Stimulated activated CD4-positive, alpha-beta T cell treated with anti-CD3 and anti-CD28 coated beads, Interleukin-15, amount 100 ng/mL, for 1 hour (primary cell): ENCODE results near the gene CHST12.

Experiments used
- DNase-seq, 2 donors: peaks; one replicate each; pipeline ENCODE4 v3.0.0-alpha.2; 2020; ENCODE audit warnings: low read depth in 1 of 2, low spot score in 1 of 2

The CHST12 gene

GRCh38 chr7:2477447-2478398, 74.3 kb downstream of the CHST12 start:
- DNase-seq = peak; percentile 38 to 40

- no peak for DNase-seq
Observed at GRCh38 chr7:2478399-2478785, 75.0 kb downstream of the CHST12 start.

- DNase-seq = no peak
Observed at GRCh38 chr7:2478800-2479199, 75.4 kb downstream of the CHST12 start.

- no peak for DNase-seq
Observed at GRCh38 chr7:2479276-2480069, 76.1 kb downstream of the CHST12 start.

DNA sequence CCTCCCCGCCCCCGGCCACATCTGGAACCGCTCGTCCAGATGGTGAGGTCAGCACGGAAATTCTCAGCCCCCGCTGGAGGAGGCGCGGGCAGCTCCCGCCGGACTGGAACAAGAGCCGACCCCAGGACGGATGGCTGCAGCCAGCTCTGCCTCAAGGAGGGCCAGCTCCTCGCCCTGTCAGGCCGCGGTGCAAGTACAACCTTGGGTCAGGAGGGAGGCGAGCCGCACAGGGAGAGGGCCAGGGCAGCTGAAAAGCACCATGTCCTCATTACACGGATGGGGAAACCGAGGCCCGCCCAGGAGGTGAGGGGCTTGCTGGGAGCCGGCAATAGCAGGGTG, 76.6 kb downstream of the CHST12 start:
- DNase-seq = no peak

- no peak for DNase-seq
Observed at GRCh38 chr7:2481195-2481594, 77.8 kb downstream of the CHST12 start.

DNA sequence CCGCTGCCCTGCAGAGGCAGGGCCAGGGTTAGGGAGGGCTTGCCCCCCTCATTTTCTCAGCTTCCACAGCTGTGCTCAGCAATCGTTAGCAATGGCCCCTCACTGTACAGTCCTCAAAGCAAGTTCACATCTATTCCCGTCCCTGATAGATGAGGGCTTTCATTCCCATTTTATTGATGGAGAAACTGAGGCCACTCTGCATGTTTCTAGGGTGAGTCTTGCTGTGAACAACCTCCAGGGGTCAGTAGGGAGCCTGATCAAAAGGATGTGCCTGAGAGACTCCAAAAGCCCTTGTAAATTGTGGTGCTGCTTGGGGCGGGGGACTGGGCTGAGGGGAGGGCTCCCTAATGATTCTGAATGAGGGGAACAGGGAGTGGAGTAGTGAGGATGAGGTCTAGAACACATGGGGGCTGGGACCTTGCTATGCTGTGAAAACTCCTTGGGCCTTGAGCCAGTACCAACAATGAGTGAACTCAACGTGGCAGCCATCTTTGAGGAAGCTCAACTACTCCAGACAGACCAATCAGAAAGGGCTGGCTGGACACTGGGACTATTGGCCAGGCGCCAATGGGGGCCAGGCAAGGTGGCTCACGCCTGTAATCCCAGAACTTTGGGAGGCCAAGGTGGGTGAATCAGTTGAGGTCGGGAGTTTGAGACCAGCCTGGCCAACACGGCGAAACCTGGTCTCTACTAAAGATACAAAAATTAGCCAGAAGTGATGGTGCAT, 79.5 kb downstream of the CHST12 start:
- no peak for DNase-seq

- no peak for DNase-seq
Observed at GRCh38 chr7:2483494-2483893, 80.1 kb downstream of the CHST12 start.

DNA sequence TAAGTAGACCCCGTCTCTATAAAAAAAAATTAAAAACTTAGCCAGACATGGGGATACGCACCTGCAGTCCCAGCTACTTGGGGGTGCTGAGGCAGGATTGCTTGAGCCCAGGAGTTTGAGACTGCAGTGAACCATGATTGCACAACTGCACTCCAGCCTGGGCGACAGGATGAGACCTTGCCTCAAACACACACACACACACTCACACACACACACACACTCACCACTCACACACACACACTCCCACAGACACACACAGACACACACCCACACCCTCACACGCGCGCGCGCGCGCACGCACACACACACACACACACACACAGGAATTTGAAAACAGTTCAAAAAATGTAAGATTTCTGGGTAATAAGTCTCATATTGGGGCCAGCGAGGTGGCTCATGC, 81.5 kb downstream of the CHST12 start:
- DNase-seq = no peak

GRCh38 chr7:2487586-2488271, 84.3 kb downstream of the CHST12 start:
- DNase-seq = no peak

DNA sequence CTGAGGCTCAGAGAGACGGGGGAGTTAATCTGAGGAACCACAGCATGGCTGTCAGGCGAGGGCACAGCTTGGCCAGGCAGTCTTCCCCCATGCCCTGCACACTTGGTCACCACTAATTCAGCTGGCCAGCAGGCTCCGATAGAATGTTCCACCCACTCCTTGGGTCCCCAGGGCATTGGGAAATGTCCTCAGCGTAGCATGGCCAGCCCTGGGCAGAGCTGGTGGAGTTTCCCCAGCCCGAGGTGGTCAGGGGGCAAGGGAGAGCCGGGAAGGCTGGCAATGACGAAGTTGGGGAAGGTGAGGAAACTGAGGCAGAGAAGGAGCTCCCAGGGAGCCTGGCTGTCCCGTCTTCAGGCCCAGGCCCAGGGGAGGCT, 84.8 kb downstream of the CHST12 start:
- no peak for DNase-seq

DNA sequence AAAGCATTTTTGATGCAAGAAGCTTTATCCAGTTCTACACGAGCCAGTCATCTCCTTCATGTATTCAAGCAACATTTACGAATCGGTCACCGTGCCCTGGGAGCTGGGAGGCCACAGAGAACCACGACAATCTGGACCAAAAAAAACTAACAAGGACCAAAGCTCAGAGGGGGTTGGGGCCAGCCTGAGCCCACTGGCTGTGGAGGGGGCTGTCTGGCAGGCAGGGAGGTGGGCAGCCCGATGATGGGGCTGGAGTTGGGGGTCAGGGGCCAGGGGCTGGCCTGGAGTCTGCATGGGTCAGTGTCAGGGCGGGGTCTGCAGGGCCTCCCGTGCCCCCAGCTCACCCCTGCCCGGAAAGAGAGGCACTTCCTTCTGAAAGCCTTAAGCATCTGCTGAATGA, 85.3 kb downstream of the CHST12 start:
- DNase-seq = no peak

DNA sequence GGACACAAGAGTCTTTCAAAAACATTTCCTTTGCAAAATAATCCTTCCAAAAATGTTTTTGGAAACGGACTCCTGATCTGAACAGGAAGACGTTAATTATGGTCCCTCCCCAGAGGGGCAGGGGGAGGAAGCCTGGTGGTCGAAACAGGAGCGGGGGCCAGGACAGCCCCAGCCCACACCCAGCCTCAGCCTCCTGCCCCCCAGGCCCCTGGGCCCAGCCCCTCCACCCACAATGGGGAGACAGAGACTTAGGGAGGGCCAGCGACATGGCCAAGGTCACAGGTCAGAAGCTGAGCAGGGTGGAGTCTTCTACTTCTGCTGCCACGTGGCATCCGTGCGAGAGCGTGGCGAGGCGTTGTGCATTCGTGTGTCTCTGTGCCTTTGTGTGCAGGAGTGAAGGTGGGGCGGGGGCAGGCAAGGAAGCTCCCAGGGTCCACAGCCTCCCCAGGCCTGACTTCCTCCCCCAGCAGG, 86.8 kb downstream of the CHST12 start:
- no peak for DNase-seq

GRCh38 chr7:2492038-2492437, 88.6 kb downstream of the CHST12 start:
- DNase-seq = no peak

DNA sequence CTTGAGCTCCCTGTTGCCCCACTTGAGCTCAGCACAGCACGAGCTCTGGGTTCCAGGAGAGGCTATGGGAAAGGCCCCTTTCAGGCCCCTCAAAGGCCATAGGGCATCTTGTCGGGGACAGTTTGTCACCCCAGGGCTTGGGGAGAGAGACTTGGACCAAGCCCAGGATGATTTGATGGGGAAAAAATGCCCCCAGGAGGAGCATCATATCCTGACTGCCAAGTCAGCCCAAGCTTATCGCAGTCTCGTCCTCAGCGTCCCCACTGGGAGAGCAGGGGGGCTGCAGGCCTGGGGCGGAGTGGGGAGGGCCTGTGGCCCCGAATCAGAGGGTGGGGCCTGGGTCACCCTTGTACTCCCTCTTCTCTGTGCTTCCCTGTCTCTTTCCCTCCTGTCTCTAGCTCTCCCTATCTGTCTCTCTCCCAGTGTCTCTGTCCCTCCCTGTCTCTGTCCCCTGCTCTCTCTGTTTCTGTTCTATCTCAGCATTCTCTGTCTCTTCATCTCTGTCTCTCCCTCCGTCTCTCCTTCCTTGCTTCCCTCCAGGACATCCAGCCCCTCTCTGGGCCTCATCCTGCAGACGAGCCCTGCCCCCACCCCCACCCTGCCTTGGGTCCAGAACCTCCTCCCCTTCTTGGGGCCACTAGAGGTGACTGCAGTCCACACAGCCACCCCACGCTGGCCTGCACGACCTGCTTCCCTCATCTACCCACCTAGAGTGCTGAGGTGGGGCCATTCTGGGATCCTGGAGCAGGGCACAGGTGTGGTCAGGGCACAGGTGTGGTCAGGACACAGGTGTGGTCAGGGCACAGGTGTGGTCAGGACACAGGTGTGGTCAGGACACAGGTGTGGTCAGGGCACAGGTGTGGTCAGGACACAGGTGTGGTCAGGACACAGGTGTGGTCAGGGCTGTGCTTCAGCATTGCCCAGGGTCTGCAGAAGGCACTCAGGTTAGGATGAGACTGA, 90.1 kb downstream of the CHST12 start:
- DNase-seq = no peak

DNA sequence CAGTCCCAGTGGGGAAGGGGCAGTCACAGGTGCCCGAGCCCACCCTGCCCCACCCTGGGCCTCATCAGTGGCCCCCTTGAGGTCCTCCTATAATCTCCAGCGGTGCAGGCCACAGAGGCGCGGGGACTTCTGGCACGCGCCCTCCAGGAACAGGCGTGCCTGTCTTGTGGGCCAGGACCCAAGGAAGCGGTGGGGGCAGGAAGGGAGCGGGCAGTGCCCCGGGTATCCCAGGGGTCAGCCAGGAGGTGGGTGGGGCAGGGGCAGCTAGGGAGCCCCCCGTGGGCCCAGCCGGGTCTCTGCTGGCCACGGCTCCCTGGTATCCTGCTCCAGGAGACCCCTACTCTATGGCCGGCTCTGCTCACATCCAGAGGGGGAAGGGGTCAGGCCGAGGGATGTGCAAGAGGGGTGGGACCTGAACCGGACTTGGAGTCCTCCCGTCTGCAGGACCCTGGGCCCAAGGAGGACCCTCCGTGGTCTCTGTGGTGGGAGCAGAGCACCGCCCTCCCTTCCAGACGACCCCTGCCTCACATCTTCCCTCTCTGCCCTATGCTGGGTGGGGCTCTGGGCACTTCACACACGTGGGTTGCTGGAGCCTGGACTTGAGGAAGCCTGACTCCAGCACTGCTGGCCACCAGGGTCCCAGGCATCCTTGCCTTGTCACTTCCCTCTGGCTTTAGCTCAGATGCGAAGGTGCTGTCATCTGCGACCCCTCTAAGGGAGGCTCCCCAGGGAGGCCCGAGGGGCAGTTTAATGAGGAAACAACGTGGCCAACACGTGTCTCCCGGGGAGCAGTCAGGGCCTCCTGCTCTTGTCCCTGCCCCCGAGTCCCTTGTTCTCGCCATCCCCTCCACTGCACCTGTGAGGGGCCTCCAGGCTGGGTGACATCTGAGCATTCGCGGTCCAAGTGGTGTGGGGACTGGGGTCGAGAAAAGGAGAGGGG, 91.0 kb downstream of the CHST12 start:
- no peak for DNase-seq

DNA sequence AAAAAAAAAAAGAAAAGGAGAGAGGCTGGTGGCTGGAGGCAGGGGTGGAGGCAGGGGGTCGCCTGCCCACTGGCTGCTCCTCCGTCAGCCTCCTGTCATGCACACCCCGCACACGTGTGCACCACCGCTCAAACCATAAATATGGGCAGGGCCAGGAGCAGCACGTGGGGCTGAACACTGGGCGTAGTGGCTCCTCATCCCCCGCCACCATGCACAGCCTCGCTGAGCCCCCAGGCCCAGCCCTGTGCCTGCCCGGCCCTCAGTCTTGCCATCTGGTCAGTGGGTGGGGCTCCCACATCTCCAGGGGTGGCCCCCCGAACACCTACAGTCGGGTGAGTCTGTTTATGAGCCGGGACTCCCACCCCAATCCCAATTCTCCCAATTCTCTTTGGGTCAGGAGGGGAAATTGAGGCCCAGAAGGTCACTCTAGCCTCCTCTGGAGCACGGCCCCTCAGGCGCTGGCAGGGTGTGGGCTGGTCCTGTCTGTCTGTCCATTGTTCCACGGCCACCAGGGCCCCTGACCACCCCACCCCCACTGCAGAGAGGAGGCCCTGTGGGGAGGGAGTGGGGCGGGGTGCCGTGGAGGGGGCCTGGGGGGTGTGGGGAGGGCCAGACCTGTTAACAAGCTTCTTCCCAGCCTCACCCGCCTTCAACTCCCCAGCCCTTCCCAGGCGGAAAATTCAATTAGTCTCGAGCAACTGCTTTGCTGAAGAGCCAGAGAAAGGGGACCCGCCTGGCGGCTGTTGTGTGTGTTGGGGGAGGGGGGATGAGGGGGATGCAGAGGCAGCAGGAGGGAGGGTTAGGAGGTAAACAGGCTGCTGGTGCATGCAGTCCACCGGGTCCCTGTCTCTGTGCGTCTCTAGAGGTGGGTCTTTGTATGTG, 92.2 kb downstream of the CHST12 start:
- no peak for DNase-seq

GRCh38 chr7:2496375-2496774, 93.0 kb downstream of the CHST12 start:
- DNase-seq = no peak
